T-helper 1 cell (primary cell): Measurements from ENCODE around the gene SERPINB6.
"Not testable (repeated sequence)": the region's sequence is repeated elsewhere in the genome, so short reads cannot be mapped to it uniquely, and the experiment has no call there.

ENCODE experiments used
- DNase-seq, 5 donors: peaks; one replicate each; pipeline ENCODE4 v3.0.0-alpha.2; 2012 to 2020

The SERPINB6 gene

GRCh38 chr6:2958331-2958711 is 13.0 kb downstream of the SERPINB6 start:
- no peak for DNase-seq

- no peak for DNase-seq
Observed at GRCh38 chr6:2957696-2958330, 13.6 kb downstream of the SERPINB6 start.

DNA sequence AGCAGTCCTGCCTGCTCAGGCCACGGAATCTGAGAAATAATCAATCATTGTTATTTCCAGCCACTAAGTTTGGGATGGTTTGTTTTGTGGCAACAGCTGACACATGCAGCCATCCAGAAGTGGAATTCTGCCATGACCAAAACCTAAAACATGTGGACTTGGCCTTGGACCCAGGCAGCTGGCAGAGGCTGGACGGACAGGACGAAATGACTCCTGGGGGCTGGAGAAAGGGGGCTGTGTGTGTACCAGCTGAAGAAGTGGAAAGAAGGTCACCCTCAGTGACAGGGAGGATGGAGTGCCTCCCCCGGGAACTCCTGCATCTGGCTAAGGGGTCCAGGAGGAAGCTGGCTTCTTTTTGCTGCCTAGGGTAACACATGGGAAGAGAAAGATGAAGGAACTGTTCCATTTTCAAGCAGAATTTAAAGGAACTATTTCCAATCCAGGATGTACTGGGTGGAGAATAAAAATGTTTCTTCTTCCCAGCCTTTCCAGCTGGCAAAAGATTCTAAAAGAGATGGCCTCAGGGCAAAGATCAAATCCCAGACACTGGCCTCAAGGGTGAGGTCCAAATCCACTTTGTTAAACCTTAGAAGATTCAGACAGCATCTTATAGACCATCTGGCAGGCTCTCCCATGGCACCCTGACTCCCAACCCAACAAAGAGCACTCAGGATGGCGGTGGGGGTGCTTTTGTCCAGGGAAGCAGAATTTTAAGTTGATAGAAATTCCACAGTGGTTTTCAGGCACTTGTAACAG is 14.3 kb downstream of the SERPINB6 start:
- DNase-seq, result no peak

DNA sequence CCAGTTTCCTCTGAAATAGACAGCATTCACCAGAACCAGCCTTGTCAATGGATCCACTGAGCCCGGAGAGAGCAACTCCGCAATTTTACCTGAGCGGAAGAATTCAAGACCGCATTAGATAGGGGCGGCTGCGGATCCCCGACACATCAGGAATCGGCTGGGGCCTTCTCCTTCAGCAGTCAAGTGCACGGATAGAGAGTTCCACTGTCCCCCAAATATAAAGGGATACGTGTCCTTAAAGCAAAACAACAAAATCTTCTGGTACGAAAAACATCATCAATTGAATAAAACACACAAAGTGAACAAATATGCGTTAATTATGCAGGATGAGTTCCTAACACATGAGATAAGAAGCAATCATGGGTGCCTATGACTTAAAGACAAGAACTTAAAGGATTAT is 18.3 kb downstream of the SERPINB6 start:
- no peak for DNase-seq

DNA sequence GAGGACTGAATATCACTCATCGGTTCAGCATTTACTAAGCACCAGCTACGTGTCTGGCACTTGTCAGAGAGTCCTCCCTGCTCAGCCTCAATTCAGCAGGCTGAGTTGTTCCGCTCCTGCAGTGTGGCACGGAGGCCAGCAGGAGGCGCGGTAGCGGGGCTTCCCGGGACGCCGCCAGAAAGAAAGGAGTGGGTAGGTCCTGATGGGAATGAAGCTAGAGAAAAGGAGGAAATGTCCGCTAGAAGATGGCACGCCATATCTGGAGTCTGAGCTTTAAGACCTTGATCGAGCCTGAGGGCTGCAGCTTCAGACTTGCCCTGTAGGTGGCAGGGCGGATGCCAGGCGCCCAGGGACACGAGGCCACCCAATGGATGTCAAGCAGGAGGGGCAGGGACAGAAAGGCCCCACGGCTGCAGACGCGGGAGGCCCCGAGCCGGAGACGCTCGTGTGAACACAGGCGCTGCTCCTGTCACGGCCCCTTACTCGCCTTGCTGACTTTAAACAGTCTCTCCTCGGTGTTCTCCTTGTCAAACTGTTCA is 18.7 kb downstream of the SERPINB6 start:
- peak in 3 of 5 donors; percentile 38 to 42 (median 38) for DNase-seq

- DNase-seq, result no peak
Observed at GRCh38 chr6:2951728-2952127, 19.6 kb downstream of the SERPINB6 start.

GRCh38 chr6:2950713-2951112 is 20.7 kb downstream of the SERPINB6 start:
- no peak for DNase-seq

GRCh38 chr6:2949536-2950083 is 21.8 kb downstream of the SERPINB6 start:
- no peak for DNase-seq

GRCh38 chr6:2949121-2949520 is 22.2 kb downstream of the SERPINB6 start:
- no peak for DNase-seq

DNA sequence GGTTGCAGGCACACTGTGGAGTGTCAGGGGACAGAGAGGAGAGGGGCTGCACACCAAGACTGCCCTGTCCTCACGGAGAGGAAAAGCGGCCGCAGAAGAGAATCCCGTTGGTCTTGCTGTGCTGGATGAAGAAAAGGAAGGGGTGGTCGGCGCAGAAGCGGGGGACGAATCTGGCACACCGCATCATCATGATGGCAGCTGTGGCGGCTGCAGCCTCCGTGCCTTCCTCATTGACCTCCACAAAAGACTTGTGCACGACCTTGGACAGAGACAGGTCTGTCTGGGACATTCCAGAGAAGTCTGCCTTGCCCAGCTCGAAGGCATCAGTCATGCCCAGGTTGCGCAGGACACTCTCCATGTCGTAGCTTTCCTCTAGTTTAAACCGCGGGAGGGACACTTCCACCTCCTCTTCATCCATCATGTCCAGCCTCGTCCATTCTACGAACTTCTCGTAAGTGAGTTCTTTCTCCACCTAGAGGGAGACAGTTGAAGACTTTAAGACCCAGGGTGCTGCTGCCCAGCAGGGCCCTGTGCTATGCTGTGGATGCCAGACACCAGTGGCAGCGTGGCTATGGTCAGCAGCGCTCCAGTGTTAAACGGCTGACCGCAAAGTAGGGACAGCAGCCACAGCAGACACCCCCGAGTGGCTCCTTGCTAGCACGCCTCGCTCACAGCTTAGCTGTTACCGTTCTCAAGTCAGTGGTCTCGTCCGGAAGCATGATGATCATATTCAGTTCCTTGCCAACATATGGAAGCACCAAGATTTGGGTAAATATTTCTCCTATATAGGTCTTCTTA is 22.9 kb downstream of the SERPINB6 start:
- DNase-seq, result no peak

- no peak for DNase-seq
Observed at GRCh38 chr6:2947445-2947844, 23.9 kb downstream of the SERPINB6 start.

- DNase-seq, result no peak
Observed at GRCh38 chr6:2945153-2945452, 26.3 kb downstream of the SERPINB6 start.

- no peak for DNase-seq
Observed at GRCh38 chr6:2944405-2945152, 26.8 kb downstream of the SERPINB6 start.

DNA sequence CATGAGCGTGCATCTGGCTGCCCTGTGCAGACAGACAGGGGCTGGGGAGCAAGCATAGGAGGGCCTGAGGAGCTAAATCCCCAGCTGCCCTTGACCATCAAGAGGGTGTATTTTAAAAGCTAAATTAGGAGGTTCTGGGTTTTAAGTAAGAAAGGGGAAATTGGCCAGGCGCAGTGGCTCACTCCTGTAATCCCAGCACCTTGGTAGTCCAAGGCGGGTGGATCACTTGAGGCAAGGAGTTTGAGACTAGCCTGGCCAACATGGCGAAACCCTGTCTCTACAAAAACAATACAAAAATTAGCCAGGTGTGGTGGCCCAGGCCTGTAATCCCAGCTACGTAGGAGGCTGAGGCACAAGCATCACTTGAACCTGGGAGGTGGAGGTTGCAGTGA is 27.8 kb downstream of the SERPINB6 start:
- no peak for DNase-seq

DNA sequence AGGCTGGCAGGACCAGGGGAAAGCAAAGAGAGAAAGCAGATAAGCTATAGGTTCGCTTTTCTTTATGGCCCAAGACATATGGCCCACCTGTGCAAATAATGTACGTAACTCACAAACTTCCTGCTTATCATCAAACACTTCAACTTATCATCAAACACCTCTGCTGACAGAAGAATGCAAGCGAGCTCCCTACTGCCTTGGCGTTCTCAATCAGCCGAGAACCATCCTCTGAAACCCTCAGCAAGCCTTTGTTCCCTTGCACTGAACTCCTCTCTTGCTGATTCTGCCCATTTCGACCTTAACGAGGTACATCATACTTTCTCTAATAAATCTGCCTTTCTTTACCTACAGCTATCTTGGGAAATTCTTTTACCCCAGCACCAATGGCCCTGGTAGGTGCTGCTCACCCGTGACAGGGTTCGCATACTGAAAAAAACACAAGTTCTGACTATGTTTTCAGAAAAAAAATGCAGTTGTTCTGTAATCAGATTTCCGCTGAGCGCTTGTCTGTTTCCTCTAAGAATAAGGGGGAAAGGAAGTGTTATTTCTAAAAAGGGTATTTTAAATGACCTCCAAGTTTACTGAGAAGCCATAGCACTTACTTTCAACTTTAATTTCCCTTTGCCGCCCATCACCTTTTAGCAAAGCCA is 28.3 kb downstream of the SERPINB6 start:
- DNase-seq, result no peak

GRCh38 chr6:2942116-2942515 is 29.3 kb downstream of the SERPINB6 start:
- DNase-seq, result not testable (repeated sequence)

DNA sequence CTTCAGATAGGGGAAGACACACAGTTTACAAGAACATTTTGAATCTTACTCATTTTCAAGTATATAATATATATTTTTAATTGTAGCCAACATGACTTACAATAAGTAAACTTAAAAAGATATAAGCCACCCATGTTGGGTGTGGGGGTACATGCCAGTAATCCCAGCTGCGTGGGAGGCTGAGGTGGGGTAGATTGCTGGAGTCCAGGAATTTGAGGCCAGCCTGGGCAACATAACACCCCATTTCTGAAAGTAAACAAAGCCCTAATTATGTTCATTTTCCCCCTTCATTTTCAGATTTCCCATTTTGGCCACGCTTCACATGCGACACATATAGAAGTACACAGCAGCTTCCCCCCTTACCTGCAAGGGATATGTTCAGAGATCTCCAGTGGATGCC is 30.5 kb downstream of the SERPINB6 start:
- DNase-seq, result no peak

DNA sequence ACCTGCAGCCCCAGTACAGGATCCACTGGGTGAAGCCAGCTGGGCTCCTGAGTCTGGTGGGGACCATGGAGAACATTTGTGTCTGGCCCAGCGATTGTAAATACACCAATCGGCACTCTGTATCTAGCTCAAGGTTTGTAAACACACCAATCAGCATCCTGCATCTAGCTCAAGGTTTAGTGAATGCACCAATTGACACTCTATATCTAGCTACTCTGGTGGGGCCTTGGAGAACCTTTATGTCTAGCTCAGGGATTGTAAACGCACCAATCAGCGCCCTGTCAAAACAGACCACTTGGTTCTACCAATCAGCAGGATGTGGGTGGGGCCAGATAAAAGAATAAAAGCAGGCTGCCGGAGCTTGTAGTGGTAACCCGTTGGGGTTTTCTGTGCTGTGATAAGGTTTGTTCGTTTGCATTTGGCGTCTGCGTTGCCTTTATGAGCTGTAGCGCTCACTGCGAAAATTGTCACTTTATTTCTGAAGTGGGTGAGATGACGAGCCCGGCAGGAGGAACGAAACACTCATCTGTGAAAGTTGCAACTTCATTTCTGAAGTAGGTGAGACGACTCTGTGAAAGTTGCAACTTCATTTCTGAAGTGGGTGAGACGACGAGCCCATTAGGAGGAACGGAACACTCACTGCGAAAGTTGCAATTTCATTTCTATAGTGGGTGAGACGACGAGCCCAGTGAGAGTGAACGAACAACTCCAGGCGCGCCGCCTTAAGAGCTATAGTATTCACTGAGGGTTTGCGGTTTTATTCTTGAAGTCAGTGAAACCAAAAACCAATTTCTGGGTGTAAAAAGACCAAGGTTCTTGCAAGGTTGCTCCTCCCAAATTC is 31.1 kb downstream of the SERPINB6 start:
- peak; percentile 31 to 97 (median 60) for DNase-seq

GRCh38 chr6:2939315-2940009 is 31.9 kb downstream of the SERPINB6 start:
- DNase-seq, result no peak

DNA sequence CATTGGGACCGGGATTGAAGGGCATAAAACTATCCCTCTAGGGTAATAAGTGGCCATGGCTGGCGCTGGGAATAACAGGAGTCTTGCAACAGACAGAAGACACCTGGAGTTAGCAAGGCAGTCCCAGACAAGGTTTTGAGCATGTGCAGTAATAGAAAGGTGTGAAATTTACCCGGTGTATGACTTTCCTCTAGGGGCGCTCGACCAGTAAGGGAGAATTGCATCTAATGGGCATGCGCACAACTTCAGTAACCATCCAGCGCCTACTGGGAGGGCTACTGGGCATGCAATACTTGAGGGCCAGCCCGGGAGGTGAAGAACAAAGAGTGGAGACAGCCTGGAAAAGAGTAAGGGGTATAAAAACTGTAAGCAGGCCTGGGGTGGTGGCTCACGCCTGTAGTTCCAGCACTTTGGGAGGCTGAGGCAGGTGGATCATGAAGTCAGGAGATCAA is 32.7 kb downstream of the SERPINB6 start:
- no peak for DNase-seq
